GM12873 (cell line): ENCODE results near the gene HMG20B.

Source experiments
- CTCF ChIP-seq: IDR thresholded peaks from 2 replicates; pipeline ENCODE4 v1.5.1; 2012; ENCODE audit warnings: low read depth, mild to moderate bottlenecking, moderate library complexity, low read length, control low read depth; ENCODE audit not compliant: insufficient read depth; ENCODE audit errors: missing control alignments

HMG20B gene

DNA sequence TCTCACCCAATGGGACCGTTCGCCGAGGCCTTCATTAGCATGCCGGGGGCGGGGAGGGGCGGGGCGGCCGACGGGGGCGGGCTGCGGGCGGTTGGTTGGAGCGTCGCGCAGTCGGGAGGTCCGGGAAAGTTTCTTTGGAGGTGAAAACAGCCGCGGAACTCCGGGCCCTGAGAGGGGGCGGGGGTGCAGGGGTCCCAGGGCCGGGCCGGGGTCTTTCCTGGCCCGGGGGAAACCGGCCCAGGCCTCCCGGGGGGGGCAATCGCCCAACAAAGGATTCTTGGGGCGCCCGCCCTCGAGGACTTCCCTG is at the start of gene HMG20B:
TSS of gene HMG20B (plus strand) at position 90 of the 307 bp plus-strand sequence. CDS start 366 bp downstream, outside the sequence.
- TF ChIP-seq CTCF = no peak

DNA sequence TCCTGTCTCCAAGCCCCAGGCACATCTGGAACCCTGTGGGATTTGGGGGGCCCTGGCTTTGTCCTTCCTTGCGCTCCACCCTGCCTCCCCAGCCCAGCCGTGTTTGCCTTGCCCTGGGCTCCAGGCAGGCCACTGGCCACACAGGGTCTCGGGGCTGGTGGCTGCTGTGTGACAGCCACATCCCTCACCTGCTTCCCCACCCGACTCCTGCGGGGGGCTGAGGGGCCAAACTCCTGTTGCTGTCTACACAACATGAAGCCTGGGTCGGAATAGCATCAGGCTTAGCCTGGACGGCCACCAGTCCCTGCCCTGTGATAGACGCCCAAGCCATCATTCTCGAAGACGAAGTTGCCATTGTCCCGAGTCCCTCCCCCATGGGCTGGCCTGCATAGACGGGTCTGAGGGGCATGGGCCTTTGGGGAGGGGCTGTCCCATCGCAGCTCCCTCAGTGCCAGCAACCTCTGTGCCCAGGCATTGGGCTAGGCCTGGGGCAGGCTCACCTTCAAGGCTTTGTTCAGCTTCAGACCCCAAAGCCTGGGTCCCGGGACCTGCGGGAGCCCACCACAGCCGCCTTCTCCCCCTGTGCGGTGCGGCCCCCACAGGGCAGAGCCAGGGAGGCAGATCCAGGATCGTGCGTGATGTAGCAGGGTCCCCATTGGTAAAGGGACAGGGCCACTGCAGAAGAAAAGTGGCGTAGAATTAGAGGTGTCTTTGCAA is 49.2 kb upstream of the HMG20B start:
- no peak for TF ChIP-seq CTCF

GRCh38 chr19:3524078-3524842 is 48.5 kb upstream of the HMG20B start:
- no peak for TF ChIP-seq CTCF

- no peak for TF ChIP-seq CTCF
These were observed 47.8 kb upstream of the HMG20B start for GRCh38 chr19:3524904-3525451.

DNA sequence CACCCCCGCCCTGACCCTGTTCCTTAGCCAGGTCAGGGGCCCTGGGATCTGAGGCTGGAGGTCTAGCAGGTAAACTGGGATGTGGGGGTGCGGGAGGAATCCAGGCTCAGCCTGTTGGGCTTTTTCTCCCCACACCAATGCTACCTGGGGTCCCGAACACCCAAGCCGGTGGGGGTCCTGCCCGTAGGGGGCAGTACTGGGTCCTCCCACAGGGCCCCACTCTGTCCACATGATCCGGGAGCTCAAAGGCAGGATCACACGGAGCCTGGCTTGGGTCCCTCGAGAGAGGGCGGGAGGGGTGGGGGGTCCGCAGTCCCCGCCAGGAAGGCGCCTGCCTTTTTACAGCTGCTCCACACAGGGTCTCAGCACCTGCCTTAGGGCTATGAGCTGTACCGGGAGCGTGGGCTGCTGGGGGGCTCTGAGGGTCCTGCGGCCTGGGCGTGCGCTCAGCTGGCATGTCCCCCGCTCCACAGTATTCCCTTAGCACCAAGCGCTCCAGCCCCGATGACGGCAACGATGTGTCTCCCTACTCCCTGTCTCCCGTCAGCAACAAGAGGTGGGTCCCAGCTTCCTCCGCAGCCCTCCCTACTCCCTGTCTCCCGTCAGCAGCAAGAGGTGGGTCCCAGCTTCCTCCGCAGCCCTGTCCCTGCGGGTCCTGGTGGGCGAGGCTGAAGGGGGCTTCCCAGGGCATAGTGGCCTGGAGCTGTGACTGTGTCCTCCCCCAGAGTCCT is 46.1 kb upstream of the HMG20B start:
- peak; percentile 40 for TF ChIP-seq CTCF

DNA sequence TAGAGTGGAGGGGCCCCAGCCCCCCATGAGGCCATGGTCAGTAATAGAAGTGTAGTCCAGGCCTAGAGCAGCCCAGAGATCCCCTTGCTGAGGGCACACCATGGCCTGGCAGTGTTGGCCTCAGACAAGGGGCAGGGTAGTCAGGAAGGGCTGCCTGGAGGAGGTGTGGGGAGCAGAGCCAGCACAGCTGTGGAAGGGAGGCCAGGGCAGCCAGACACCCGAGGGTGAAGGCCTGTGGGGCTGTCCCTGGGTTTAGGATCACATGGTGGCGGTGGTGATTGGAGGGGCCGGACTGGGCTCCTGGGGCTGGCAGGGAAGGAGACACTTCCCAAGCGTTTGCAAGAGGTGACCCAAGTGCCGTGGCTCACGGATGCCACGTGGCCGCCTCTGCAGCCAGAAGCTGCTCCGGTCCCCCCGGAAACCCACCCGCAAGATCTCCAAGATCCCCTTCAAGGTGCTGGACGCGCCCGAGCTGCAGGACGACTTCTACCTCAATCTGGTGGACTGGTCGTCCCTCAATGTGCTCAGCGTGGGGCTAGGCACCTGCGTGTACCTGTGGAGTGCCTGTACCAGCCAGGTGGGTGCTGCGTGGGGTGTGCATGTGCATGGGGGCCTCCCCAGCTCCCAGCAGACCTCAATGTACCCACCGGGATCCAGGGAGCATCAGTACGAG is 45.4 kb upstream of the HMG20B start:
- TF ChIP-seq CTCF = no peak
